ENCODE results near the gene SHPK. TPM values are rescaled to one million over a fixed set of nuclear protein-coding genes. Genes with fewer than 3 reads are reported as not detected.

The SHPK gene
- polyA plus RNA-seq, 1 experiment, result 8.7 TPM

- CTCF ChIA-PET, result no interaction called here
- peaks cover 10% of the 10 kb centered on the region for H3K27me3 ChIP-seq (ENCODE audit: control insufficient read depth, insufficient read depth, low read length)
- TF ChIP-seq CTCF (IDR thresholded peaks at IDR 0.05; ENCODE audit: low read depth, low read length), result no peak
- H3K27ac ChIP-seq (ENCODE audit: low read depth, low read length), result no peak overlapping the region
- no peak overlapping the region for H3K4me3 ChIP-seq (ENCODE audit: low read depth, low read length)
- POLR2A ChIA-PET, result no interaction called here
- H3K9me3 ChIP-seq (ENCODE audit: control insufficient read depth, insufficient read depth, low read length), result no peaks in the 10 kb centered on the region; the same call in 1 of the 2 replicates
- DNase-seq (ENCODE audit: low read depth, low spot score), result no peak
Measured at GRCh38 chr17:3681565-3681964, 45.5 kb upstream of the SHPK start.

- TF ChIP-seq CTCF (IDR thresholded peaks at IDR 0.05; ENCODE audit: low read depth, low read length), result no peak
- Histone ChIP-seq H3K27ac (ENCODE audit: low read depth, low read length) (no peak overlapping the region), H3K27me3 (ENCODE audit: control insufficient read depth, insufficient read depth, low read length) (peaks cover 10% of the 10 kb centered on the region), H3K9me3 (ENCODE audit: control insufficient read depth, insufficient read depth, low read length) (no peaks in the 10 kb centered on the region; the same call in 1 of the 2 replicates), H3K4me3 (ENCODE audit: low read depth, low read length) (no peak overlapping the region)
- DNase-seq (ENCODE audit: low read depth, low spot score), result no peak
- CTCF ChIA-PET, result no interaction called here
- POLR2A ChIA-PET, result no interaction called here
Measured at GRCh38 chr17:3681057-3681456, 45.0 kb upstream of the SHPK start.

- TF ChIP-seq CTCF (IDR thresholded peaks at IDR 0.05; ENCODE audit: low read depth, low read length), result no peak
- CTCF ChIA-PET, result interaction anchor here (0.5 kb wide), 1 partner anchor 734 kb away, joined by 6 read pairs; no protein-coding TSS in a partner anchor
- POLR2A ChIA-PET, result interaction anchor here (1.0 to 1.2 kb wide), 2 partner anchors 9 to 12 kb away, joined by 4 to 5 read pairs; no protein-coding TSS in a partner anchor
- no peak for DNase-seq (ENCODE audit: low read depth, low spot score)
- Histone ChIP-seq H3K27me3 (ENCODE audit: control insufficient read depth, insufficient read depth, low read length) (peaks cover 7% of the 10 kb centered on the region), H3K9me3 (ENCODE audit: control insufficient read depth, insufficient read depth, low read length) (no peaks in the 10 kb centered on the region; the same call in 1 of the 2 replicates), H3K4me3 (ENCODE audit: low read depth, low read length) (no peak overlapping the region), H3K27ac (ENCODE audit: low read depth, low read length) (no peak overlapping the region)
Measured at GRCh38 chr17:3679531-3680126, 43.6 kb upstream of the SHPK start.

- peaks cover 7% of the 10 kb centered on the region for H3K27me3 ChIP-seq (ENCODE audit: control insufficient read depth, insufficient read depth, low read length)
- no peak for DNase-seq (ENCODE audit: low read depth, low spot score)
- ChIA-PET CTCF (interaction anchor here (0.5 kb wide), 1 partner anchor 735 kb away, joined by 6 read pairs; no protein-coding TSS in a partner anchor), POLR2A (interaction anchor here (1.0 to 1.8 kb wide), 3 partner anchors 8 to 11 kb away, joined by 4 to 10 read pairs (median 5); no protein-coding TSS in a partner anchor)
- no peaks in the 10 kb centered on the region; the same call in 1 of the 2 replicates for H3K9me3 ChIP-seq (ENCODE audit: control insufficient read depth, insufficient read depth, low read length)
- H3K4me3 ChIP-seq (ENCODE audit: low read depth, low read length), result no peak overlapping the region
- TF ChIP-seq CTCF (IDR thresholded peaks at IDR 0.05; ENCODE audit: low read depth, low read length), result no peak
- no peak overlapping the region for H3K27ac ChIP-seq (ENCODE audit: low read depth, low read length)
Measured at GRCh38 chr17:3678821-3679530, 42.9 kb upstream of the SHPK start.
